HEK293 (cell line): Measurements from ENCODE around the gene OLFM2.
A peak's percentile ranks its signal among the peaks of the same experiment; 100 is the strongest.

ENCODE experiments used
- CTCF ChIA-PET: fragments of 350-600 bp; formaldehyde crosslinking; extraction: SDS; loops from one replicate; lab custom pipeline; 2021; ENCODE audit warnings: antibody characterized with exemption; lab: Yijun Ruan, JAX
- POLR2A ChIA-PET: fragments of 300-600 bp; formaldehyde crosslinking; extraction: SDS; loops from one replicate; lab custom pipeline; 2020; ENCODE audit warnings: antibody characterized with exemption, inconsistent platforms; lab: Yijun Ruan, JAX
- H3K27ac ChIP-seq: fragments of 200-500 bp; sonication (Bioruptor generic); 2 replicates; pipeline ENCODE4 v1.5.1; 2014; ENCODE audit warnings: low read depth, low read length, control low read depth, inconsistent platforms; ENCODE audit errors: extremely low read depth
- H3K36me3 ChIP-seq, 2 experiments: fragments of 200-500 bp in 1 of 2; sonication (Bioruptor generic) in 1 of 2; 1 replicate in 1 of 2; 2 replicates in 1 of 2; pipeline ENCODE4 v1.5.1; 2014 to 2017; ENCODE audit warnings: inconsistent platforms in 2 of 2, low read length in 2 of 2; ENCODE audit not compliant: control insufficient read depth in 2 of 2, insufficient read depth in 1 of 2
- H3K4me1 ChIP-seq: fragments of 200-500 bp; sonication (Bioruptor generic); 2 replicates; pipeline ENCODE4 v1.5.1; 2014; ENCODE audit warnings: mild to moderate bottlenecking, low read length, inconsistent platforms; ENCODE audit not compliant: control insufficient read depth, insufficient read depth
- H3K4me3 ChIP-seq: 2 replicates; pipeline ENCODE4 v1.5.1; 2011; ENCODE audit warnings: low read depth, mild to moderate bottlenecking, control low read depth, low read length, moderate library complexity
- H3K9me3 ChIP-seq: fragments of 200-500 bp; sonication (Bioruptor generic); 2 replicates; pipeline ENCODE4 v1.5.1; 2014; ENCODE audit warnings: low read depth, low read length, inconsistent platforms; ENCODE audit not compliant: control insufficient read depth, insufficient read depth
- KLF16 ChIP-seq: fragments of 450-650 bp; formaldehyde crosslinking; IDR thresholded peaks from 2 replicates; pipeline ENCODE4 v1.5.1; 2017; ENCODE audit warnings: missing biosample characterization, missing genetic modification characterization
- MZF1 ChIP-seq: fragments of 450-650 bp; formaldehyde crosslinking; IDR thresholded peaks from 2 replicates; pipeline ENCODE4 v1.5.1; 2017; ENCODE audit warnings: missing biosample characterization, missing genetic modification characterization, borderline replicate concordance
- OSR2 ChIP-seq: fragments of 450-650 bp; formaldehyde crosslinking; IDR thresholded peaks from 2 replicates; pipeline ENCODE4 v1.5.1; 2016; ENCODE audit warnings: missing biosample characterization, missing genetic modification characterization
- PBX3 ChIP-seq: sonication (generic); formaldehyde crosslinking; IDR thresholded peaks from 2 replicates; pipeline ENCODE4 v1.8.1; 2022; ENCODE audit warnings: mild to moderate bottlenecking, moderate library complexity, missing genetic modification reagents
- SCRT2 ChIP-seq: fragments of 450-650 bp; formaldehyde crosslinking; IDR thresholded peaks from 2 replicates; pipeline ENCODE4 v1.5.1; 2016; ENCODE audit warnings: missing biosample characterization, missing genetic modification characterization
- ZBTB1 ChIP-seq: fragments of 450-650 bp; formaldehyde crosslinking; IDR thresholded peaks from 2 replicates; pipeline ENCODE4 v1.5.1; 2016; ENCODE audit warnings: missing biosample characterization, missing genetic modification characterization
- ZBTB11 ChIP-seq: fragments of 450-650 bp; formaldehyde crosslinking; conservative IDR thresholded peaks from 2 replicates; pipeline ENCODE4 v1.5.1; 2016; ENCODE audit warnings: low read depth, missing biosample characterization, missing genetic modification characterization
- ZNF19 ChIP-seq: fragments of 450-650 bp; formaldehyde crosslinking; IDR thresholded peaks from 2 replicates; pipeline ENCODE4; 2016; ENCODE audit warnings: missing biosample characterization, missing genetic modification characterization, low read depth
- ZNF202 ChIP-seq: fragments of 450-650 bp; formaldehyde crosslinking; IDR thresholded peaks from 2 replicates; pipeline ENCODE4 v1.5.1; 2016; ENCODE audit warnings: missing biosample characterization, missing genetic modification characterization, borderline replicate concordance
- ZNF24 ChIP-seq: fragments of 450-650 bp; formaldehyde crosslinking; IDR thresholded peaks from 2 replicates; pipeline ENCODE4 v1.5.1; 2016; ENCODE audit warnings: missing biosample characterization, missing genetic modification characterization
- ZNF518A ChIP-seq: fragments of 450-650 bp; formaldehyde crosslinking; conservative IDR thresholded peaks from 2 replicates; pipeline ENCODE4 v1.5.1; 2016; ENCODE audit warnings: low read depth, missing biosample characterization, missing genetic modification characterization
- ZNF549 ChIP-seq: fragments of 450-650 bp; IDR thresholded peaks from 2 replicates; pipeline ENCODE4 v1.5.1; 2018; ENCODE audit warnings: missing biosample characterization, missing genetic modification characterization, mild to moderate bottlenecking, inconsistent platforms, moderate library complexity
- ZNF776 ChIP-seq: fragments of 450-650 bp; formaldehyde crosslinking; IDR thresholded peaks from 2 replicates; pipeline ENCODE4 v1.5.0; 2017; ENCODE audit warnings: missing biosample characterization, missing genetic modification characterization, borderline replicate concordance
- ZNF837 ChIP-seq: fragments of 450-650 bp; formaldehyde crosslinking; IDR thresholded peaks from 2 replicates; pipeline ENCODE4 v1.5.1; 2016; ENCODE audit warnings: missing biosample characterization, missing genetic modification characterization
- ZSCAN23 ChIP-seq: fragments of 450-650 bp; formaldehyde crosslinking; IDR thresholded peaks from 2 replicates; pipeline ENCODE4 v1.5.1; 2016; ENCODE audit warnings: missing biosample characterization, missing genetic modification characterization

The OLFM2 gene

GRCh38 chr19:9834307-9834725 lies 102.0 kb downstream of the OLFM2 start:
- ChIA-PET POLR2A (interaction anchor here (0.7 to 1.6 kb wide), 3 partner anchors 11 to 15 kb away, joined by 3 to 8 read pairs (median 6); partner anchors contain the start of gene FBXL12), CTCF (interaction anchor here (0.5 to 1.4 kb wide), 6 partner anchors 8 to 63 kb away, joined by 3 to 5 read pairs (median 3); no protein-coding TSS in a partner anchor)
- Histone ChIP-seq H3K9me3 (no peaks in the 10 kb centered on the region), H3K27ac (no peak overlapping the region), H3K4me1 (no peaks in the 10 kb centered on the region), H3K36me3 (peaks cover 12 to 46% of the 10 kb centered on the region in 2 experiments; a peak in 2 of 3 replicates), H3K4me3 (peak overlapping the region; percentile 58)
- TF ChIP-seq ZBTB11 (tag by site-specific recombination) (0 out of 2 replicates have a peak, but pooled peaks have one; percentile 18), SCRT2 (peak; percentile 76; the same call in 1 of the 2 replicates), ZNF518A (tag by site-specific recombination) (no peak)

- TF ChIP-seq ZNF202 (tag by site-specific recombination) (no peak), OSR2 (tag by site-specific recombination) (no peak), ZNF24 (tag by site-specific recombination) (no peak), ZSCAN23 (tag by site-specific recombination) (no peak), PBX3 (CRISPR knock-in tag) (no peak), ZNF19 (tag by site-specific recombination) (no peak), KLF16 (tag by site-specific recombination) (no peak), ZNF837 (no peak), ZBTB1 (tag by site-specific recombination) (no peak), ZNF549 (no peak), MZF1 (no peak), ZNF776 (no peak)
- ChIA-PET POLR2A (interaction anchor here (1.0 to 2.6 kb wide), 2 partner anchors 10 to 18 kb away, joined by 5 to 29 read pairs; partner anchors contain the start of gene FBXL12), CTCF (no interaction called here)
- Histone ChIP-seq H3K4me3 (peak overlapping the region; percentile 77), H3K27ac (no peak overlapping the region; the same call in 1 of the 2 replicates), H3K4me1 (no peaks in the 10 kb centered on the region; the same call in 1 of the 2 replicates), H3K36me3 (peaks cover 4 to 28% of the 10 kb centered on the region in 2 experiments; a peak in 2 of 3 replicates), H3K9me3 (no peaks in the 10 kb centered on the region)
Measured at GRCh38 chr19:9828551-9829063, 107.7 kb downstream of the OLFM2 start.
